Endothelial cell (in vitro differentiated cells): Measurements from ENCODE around the gene MAU2. TPM values are rescaled to one million over a fixed set of nuclear protein-coding genes. Genes with fewer than 3 reads are reported as not detected.

Experiments used
- DNase-seq: peaks from one replicate; pipeline ENCODE4 v3.0.0; 2021; ENCODE audit warnings: low spot score
- H3K27ac Mint-ChIP-seq: one replicate; pipeline ENCODE4 v1.8.0; 2021; ENCODE audit warnings: mixed read lengths, inconsistent platforms; ENCODE audit not compliant: unreplicated experiment
- H3K27me3 Mint-ChIP-seq: one replicate; pipeline ENCODE4 v1.8.0; 2021; ENCODE audit warnings: mild to moderate bottlenecking, moderate library complexity, mixed read lengths, inconsistent platforms; ENCODE audit not compliant: unreplicated experiment
- H3K36me3 Mint-ChIP-seq: one replicate; pipeline ENCODE4 v1.8.0; 2021; ENCODE audit warnings: mild to moderate bottlenecking, low read depth, mixed read lengths, inconsistent platforms; ENCODE audit not compliant: unreplicated experiment
- H3K4me1 Mint-ChIP-seq: one replicate; pipeline ENCODE4 v1.8.0; 2021; ENCODE audit warnings: mild to moderate bottlenecking, mixed read lengths, inconsistent platforms; ENCODE audit not compliant: unreplicated experiment
- H3K4me3 Mint-ChIP-seq: one replicate; pipeline ENCODE4 v1.8.0; 2021; ENCODE audit warnings: mild to moderate bottlenecking, mixed read lengths, inconsistent platforms; ENCODE audit not compliant: unreplicated experiment
- H3K9me3 Mint-ChIP-seq: one replicate; pipeline ENCODE4 v1.8.0; 2021; ENCODE audit warnings: mixed read lengths, inconsistent platforms; ENCODE audit not compliant: unreplicated experiment
- CTCF ChIP-seq: fragments of 200-600 bp; sonication (generic); IDR thresholded peaks from one replicate; pipeline ENCODE4 v1.5.0; 2021; ENCODE audit warnings: antibody characterized with exemption; ENCODE audit not compliant: unreplicated experiment
- total RNA-seq: library from RNA; stranded (reverse); fragmentation: NEBNext Ultra II Directional; extraction: Animal tissue kit (Norgen Biotek cat#: 25700); gene quantifications from one replicate; pipeline ENCODE4 v1.2.1, GENCODE V29; 2021; ENCODE audit not compliant: unreplicated experiment

The MAU2 gene
- total RNA-seq, 1 donor from 2014 or later: 49.3 TPM

DNA sequence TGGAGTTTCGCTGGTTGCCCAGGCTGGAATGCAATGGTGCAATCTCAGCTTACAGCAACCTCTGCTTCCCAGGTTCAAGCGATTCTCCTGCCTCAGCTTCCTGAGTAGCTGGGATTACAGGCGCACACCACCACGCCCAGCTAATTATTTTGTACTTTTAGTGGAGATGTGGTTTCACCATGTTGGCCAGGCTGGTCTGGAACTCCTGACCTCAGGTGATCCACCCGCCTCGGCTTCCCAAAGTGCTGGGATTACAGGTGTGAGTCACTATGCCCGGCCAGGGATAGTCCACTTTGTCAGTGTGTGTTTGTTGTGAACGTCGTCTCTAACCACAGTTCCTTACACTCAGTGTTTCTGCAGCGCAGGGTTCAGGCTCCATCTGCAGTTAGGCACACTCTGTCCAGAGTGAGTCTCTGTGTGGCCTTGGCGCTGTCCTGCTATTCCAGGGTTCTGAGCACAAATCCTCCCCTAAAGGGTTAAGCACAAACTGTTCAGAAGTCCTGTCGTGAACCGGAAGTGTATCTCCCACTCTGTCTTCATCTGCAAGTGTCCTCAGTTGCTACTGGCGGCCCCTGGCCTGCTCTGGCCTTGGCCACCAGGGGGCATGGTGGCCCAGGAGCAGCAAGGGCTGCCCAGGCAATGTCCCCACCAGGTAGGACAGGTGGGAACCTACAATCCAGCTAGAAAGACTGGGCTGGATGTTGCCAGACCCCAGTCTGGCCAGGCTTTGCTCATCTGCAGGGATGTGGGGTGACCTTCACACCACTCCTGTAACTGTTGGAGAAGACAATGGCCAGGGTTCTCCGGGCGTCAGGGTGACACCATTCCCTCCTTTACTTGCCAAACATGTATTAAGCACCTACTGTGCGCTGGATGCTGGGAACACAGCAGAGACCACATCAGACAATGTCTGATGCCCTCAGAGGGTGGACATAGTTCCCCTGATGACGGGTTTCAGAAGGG, 46.1 kb downstream of the MAU2 start:
- no peaks in the 10 kb centered on the region for H3K36me3 Mint-ChIP-seq
- H3K27me3 Mint-ChIP-seq: peaks cover 2% of the 10 kb centered on the region
- H3K9me3 Mint-ChIP-seq: no peaks in the 10 kb centered on the region
- DNase-seq: peak; percentile 72
- peak overlapping the region; percentile 31 for H3K27ac Mint-ChIP-seq
- peak; percentile 86 for TF ChIP-seq CTCF
- no peak overlapping the region for H3K4me3 Mint-ChIP-seq
- H3K4me1 Mint-ChIP-seq: peaks cover 5% of the 10 kb centered on the region

- DNase-seq: no peak
- Mint-ChIP-seq H3K9me3 (no peaks in the 10 kb centered on the region), H3K27ac (no peak overlapping the region), H3K27me3 (peaks cover 4% of the 10 kb centered on the region), H3K4me3 (no peak overlapping the region), H3K4me1 (peaks cover 5% of the 10 kb centered on the region), H3K36me3 (no peaks in the 10 kb centered on the region)
- TF ChIP-seq CTCF: no peak
These were observed 47.5 kb downstream of the MAU2 start for GRCh38 chr19:19368087-19368486.

- H3K4me3 Mint-ChIP-seq: no peak overlapping the region
- no peak overlapping the region for H3K27ac Mint-ChIP-seq
- no peak for DNase-seq
- H3K4me1 Mint-ChIP-seq: no peaks in the 10 kb centered on the region
- peaks cover 3% of the 10 kb centered on the region for H3K27me3 Mint-ChIP-seq
- H3K9me3 Mint-ChIP-seq: no peaks in the 10 kb centered on the region
- no peaks in the 10 kb centered on the region for H3K36me3 Mint-ChIP-seq
- no peak for TF ChIP-seq CTCF
These were observed 50.4 kb downstream of the MAU2 start for GRCh38 chr19:19371059-19371458.

- peak; percentile 23 for DNase-seq
- TF ChIP-seq CTCF: no peak
These were observed 52.2 kb downstream of the MAU2 start for GRCh38 chr19:19372656-19373416.

More at GRCh38 chr19:19372656-19373416, 52.2 kb downstream of the MAU2 start:
- no peaks in the 10 kb centered on the region for H3K36me3 Mint-ChIP-seq
- no peak overlapping the region for H3K27ac Mint-ChIP-seq
- H3K4me3 Mint-ChIP-seq: no peak overlapping the region
- H3K4me1 Mint-ChIP-seq: no peaks in the 10 kb centered on the region
- H3K9me3 Mint-ChIP-seq: no peaks in the 10 kb centered on the region
- peaks cover 3% of the 10 kb centered on the region for H3K27me3 Mint-ChIP-seq
